ENCODE measurements around the gene SCAF8. TPM values are rescaled to one million over a fixed set of nuclear protein-coding genes. Genes with fewer than 3 reads are reported as not detected.

SCAF8 gene
- total RNA-seq, 2 donors from 2014 or later, result 42.0 to 53.5 TPM

DNA sequence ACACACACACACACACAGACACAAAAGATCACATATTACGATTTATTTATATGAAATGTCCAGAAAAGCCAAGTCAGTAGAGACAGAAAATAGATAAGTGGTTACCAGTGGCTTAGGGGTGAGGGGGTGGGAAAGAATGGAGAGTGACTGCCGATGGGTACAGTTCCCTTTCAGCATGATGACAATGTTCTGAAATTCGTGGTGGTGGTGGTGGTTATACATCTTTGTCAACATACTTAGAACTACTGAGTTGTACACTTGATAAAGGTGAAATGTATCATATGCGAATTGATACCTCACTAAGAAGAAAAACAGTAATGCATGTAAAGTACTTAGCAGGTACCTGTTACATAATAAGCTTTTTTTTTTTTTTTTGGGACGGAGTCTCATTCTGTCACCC, 124.3 kb downstream of the SCAF8 start:
- TF ChIP-seq POLR2AphosphoS5 (IDR thresholded peaks at IDR 0.05) (no peak), POLR2A (IDR thresholded peaks at IDR 0.05) (no peak)
- TF ChIP-seq, protein P1, sequence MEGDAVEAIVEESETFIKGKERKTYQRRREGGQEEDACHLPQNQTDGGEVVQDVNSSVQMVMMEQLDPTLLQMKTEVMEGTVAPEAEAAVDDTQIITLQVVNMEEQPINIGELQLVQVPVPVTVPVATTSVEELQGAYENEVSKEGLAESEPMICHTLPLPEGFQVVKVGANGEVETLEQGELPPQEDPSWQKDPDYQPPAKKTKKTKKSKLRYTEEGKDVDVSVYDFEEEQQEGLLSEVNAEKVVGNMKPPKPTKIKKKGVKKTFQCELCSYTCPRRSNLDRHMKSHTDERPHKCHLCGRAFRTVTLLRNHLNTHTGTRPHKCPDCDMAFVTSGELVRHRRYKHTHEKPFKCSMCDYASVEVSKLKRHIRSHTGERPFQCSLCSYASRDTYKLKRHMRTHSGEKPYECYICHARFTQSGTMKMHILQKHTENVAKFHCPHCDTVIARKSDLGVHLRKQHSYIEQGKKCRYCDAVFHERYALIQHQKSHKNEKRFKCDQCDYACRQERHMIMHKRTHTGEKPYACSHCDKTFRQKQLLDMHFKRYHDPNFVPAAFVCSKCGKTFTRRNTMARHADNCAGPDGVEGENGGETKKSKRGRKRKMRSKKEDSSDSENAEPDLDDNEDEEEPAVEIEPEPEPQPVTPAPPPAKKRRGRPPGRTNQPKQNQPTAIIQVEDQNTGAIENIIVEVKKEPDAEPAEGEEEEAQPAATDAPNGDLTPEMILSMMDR (IDR thresholded peaks at IDR 0.05), result no peak
- WGBS, result 93% methylated on average over 5 of the region's 5 CpGs
- H3K9me3 ChIP-seq, result no peaks in the 10 kb centered on the region
- no peaks in the 10 kb centered on the region for H3K36me3 ChIP-seq
- H3K27me3 ChIP-seq (replicated peaks; ENCODE audit: insufficient read depth), result no peaks in the 10 kb centered on the region
- no peak for DNase-seq (ENCODE audit: low spot score)
- intact Hi-C loops (cut with DNase I), result no loop called here
- H3K4me1 ChIP-seq (replicated peaks), result peaks cover 4% of the 10 kb centered on the region
- no peak overlapping the region for H3K27ac ChIP-seq
- H3K4me3 ChIP-seq, result no peak overlapping the region

DNA sequence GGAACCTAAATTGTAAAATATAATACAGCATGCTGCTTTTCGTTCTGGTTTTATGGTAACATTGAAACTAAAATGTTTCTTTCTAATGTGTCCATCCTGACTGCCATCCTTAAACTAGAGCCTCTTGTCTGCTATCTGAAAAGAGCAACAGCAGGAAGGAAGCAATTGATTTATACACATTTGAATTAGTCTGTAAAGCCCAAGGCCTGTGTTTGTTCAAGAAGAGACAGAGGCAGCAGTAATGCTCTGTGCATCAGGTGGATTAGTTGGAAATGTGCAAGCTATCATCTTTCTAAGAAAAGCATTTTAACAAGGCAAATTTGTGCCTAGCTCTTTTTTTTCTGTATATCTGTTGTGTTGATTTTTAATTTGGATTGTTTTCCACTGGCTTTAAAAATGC, 128.6 kb downstream of the SCAF8 start:
- Histone ChIP-seq H3K36me3 (no peaks in the 10 kb centered on the region), H3K27me3 (replicated peaks; ENCODE audit: insufficient read depth) (no peaks in the 10 kb centered on the region), H3K4me1 (replicated peaks) (peaks cover 2% of the 10 kb centered on the region), H3K9me3 (no peaks in the 10 kb centered on the region), H3K27ac (no peak overlapping the region), H3K4me3 (no peak overlapping the region)
- intact Hi-C loops (cut with DNase I), result loop anchor here (10.0 kb wide), 1 partner anchor 383 kb away; no protein-coding TSS in a partner anchor
- 30% methylated on average over 1 of the region's 1 CpG for WGBS
- no peak for DNase-seq (ENCODE audit: low spot score)
- TF ChIP-seq POLR2AphosphoS5 (IDR thresholded peaks at IDR 0.05), result no peak
- TF ChIP-seq POLR2A (IDR thresholded peaks at IDR 0.05), result no peak
- TF ChIP-seq, protein P1 (IDR thresholded peaks at IDR 0.05), result no peak

DNA sequence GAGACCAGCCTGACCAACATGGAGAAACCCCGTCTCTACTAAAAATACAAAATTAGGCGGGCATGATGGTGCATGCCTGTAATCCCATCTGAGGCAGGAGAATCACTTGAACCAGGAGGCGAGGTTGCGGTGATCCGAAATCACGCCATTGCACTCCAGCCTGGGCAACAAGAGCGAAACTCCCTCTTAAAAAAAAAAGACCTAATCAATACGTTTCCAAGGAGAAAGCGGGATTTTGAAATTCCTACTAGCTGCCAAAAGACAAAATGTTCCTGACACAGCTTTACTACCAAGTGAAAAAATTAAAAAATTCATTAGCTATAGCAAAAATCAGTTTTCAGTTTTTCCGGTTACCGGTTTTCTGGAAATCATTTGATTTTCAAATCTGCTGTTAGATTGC, 129.3 kb downstream of the SCAF8 start:
- no peaks in the 10 kb centered on the region for H3K9me3 ChIP-seq
- TF ChIP-seq, protein P1 (IDR thresholded peaks at IDR 0.05), result no peak
- no peak for TF ChIP-seq POLR2AphosphoS5 (IDR thresholded peaks at IDR 0.05)
- TF ChIP-seq POLR2A (IDR thresholded peaks at IDR 0.05), result no peak
- H3K27me3 ChIP-seq (replicated peaks; ENCODE audit: insufficient read depth), result no peaks in the 10 kb centered on the region
- no peak overlapping the region for H3K27ac ChIP-seq
- peaks cover 2% of the 10 kb centered on the region for H3K4me1 ChIP-seq (replicated peaks)
- no peak for DNase-seq (ENCODE audit: low spot score)
- WGBS, result 90% methylated on average over 11 of the region's 11 CpGs
- no peaks in the 10 kb centered on the region for H3K36me3 ChIP-seq
- H3K4me3 ChIP-seq, result no peak overlapping the region
- intact Hi-C loops (cut with DNase I), result loop anchor here (10.0 kb wide), 1 partner anchor 382 kb away; no protein-coding TSS in a partner anchor

DNA sequence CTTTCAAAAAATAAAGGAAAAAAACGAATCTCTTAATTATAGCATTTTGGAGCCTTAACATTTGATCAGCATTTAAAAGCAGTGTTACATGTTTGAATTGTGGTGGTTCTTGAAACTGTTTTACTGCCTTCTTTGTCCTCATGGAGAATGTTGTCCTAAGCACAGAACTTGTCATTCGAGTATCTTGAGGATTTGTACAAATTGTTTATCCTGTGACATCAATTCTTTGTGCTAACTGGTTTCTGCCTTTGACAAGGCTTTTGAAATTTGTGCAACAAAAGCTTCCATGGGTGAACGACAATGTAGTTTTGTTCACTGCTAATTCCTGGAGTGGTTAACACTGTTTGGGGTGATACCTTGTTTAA, 130.8 kb downstream of the SCAF8 start:
- 24% methylated on average over 3 of the region's 3 CpGs for WGBS
- DNase-seq (ENCODE audit: low spot score), result peak; percentile 36
- no peaks in the 10 kb centered on the region for H3K36me3 ChIP-seq
- peak; percentile 82 for TF ChIP-seq POLR2AphosphoS5 (IDR thresholded peaks at IDR 0.05)
- TF ChIP-seq, protein P1 (IDR thresholded peaks at IDR 0.05), result no peak
- H3K9me3 ChIP-seq, result no peaks in the 10 kb centered on the region
- peaks cover 2% of the 10 kb centered on the region for H3K4me1 ChIP-seq (replicated peaks)
- H3K4me3 ChIP-seq, result no peak overlapping the region
- H3K27me3 ChIP-seq (replicated peaks; ENCODE audit: insufficient read depth), result no peaks in the 10 kb centered on the region
- H3K27ac ChIP-seq, result peak overlapping the region; percentile 49 to 70
- intact Hi-C loops (cut with DNase I), result loop anchor here (10.0 kb wide), 1 partner anchor 381 kb away; no protein-coding TSS in a partner anchor

DNA sequence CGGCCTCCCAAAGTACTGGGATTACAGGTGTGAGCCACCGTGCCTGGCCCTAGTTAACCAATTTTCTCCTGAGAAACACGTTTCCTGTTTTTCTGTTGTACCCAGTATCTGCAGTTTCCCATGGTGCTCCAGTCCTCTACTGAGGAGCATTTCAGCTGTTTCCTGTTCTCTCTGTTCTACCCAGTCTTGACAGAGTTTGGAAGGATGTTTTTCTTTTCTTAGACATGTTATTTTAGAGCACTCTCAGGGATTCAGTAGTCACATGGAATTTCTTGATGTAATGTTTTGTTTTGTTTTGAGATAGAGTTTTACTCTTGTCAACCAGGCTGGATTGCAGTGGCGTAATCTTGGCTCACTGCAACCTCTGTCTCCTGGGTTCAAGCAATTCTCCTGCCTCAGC, 132.1 kb downstream of the SCAF8 start:
- intact Hi-C loops (cut with DNase I), result loop anchor here (5.0 to 10.0 kb wide), 2 partner anchors 62 to 380 kb away; no protein-coding TSS in a partner anchor
- H3K4me1 ChIP-seq (replicated peaks), result peaks cover 2% of the 10 kb centered on the region
- no peak for DNase-seq (ENCODE audit: low spot score)
- no peaks in the 10 kb centered on the region for H3K9me3 ChIP-seq
- H3K27me3 ChIP-seq (replicated peaks; ENCODE audit: insufficient read depth), result no peaks in the 10 kb centered on the region
- no peak for TF ChIP-seq POLR2A (IDR thresholded peaks at IDR 0.05)
- no peak for TF ChIP-seq POLR2AphosphoS5 (IDR thresholded peaks at IDR 0.05)
- TF ChIP-seq, protein P1 (IDR thresholded peaks at IDR 0.05), result no peak
- no peaks in the 10 kb centered on the region for H3K36me3 ChIP-seq
- 92% methylated on average over 4 of the region's 4 CpGs for WGBS
- H3K4me3 ChIP-seq, result no peak overlapping the region
- no peak overlapping the region for H3K27ac ChIP-seq
